Sigmoid colon (tissue), 4 donors: Measurements from ENCODE around the gene ANO3.

Experiments used
- CTCF ChIP-seq, 4 experiments: fragments of 450-650 bp in 3 of 4; fragments of 200-600 bp in 1 of 4; IDR thresholded peaks; one replicate each; pipeline ENCODE4 v1.5.1; 2016 to 2019; ENCODE audit warnings: antibody characterized with exemption in 4 of 4, mild to moderate bottlenecking in 3 of 4, moderate library complexity in 2 of 4
- POLR2A ChIP-seq, 2 donors: fragments of 450-650 bp; IDR thresholded peaks; one replicate each; pipeline ENCODE4 v1.6.1; 2016; ENCODE audit warnings: antibody characterized with exemption in 2 of 2, mild to moderate bottlenecking in 2 of 2, moderate library complexity in 2 of 2
- POLR2AphosphoS5 ChIP-seq, 4 donors: sonication (generic); formaldehyde crosslinking; IDR thresholded peaks; one replicate each; pipeline ENCODE4 v1.6.1; 2017; ENCODE audit warnings: antibody characterized with exemption in 4 of 4

GRCh38 chr11:26655287-26655686 lies 323.4 kb downstream of the ANO3 start:
- TF ChIP-seq CTCF (IDR thresholded peaks at IDR 0.05) (no peak), POLR2A (IDR thresholded peaks at IDR 0.05) (no peak), POLR2AphosphoS5 (IDR thresholded peaks at IDR 0.05) (no peak)
